HUDEP-2 (cell line): ENCODE measurements around the gene TBXA2R.
A peak's percentile ranks its signal among the peaks of the same experiment; 100 is the strongest.
"Not testable (repeated sequence)": the region's sequence is repeated elsewhere in the genome, so short reads cannot be mapped to it uniquely, and the experiment has no call there.

Experiments used
- DNase-seq, 76 experiments: peaks; one replicate each; lab custom pipeline; 2025; ENCODE audit not compliant: unreplicated experiment in 76 of 76; lab: John Stamatoyannopoulos, UW

The TBXA2R gene

DNA sequence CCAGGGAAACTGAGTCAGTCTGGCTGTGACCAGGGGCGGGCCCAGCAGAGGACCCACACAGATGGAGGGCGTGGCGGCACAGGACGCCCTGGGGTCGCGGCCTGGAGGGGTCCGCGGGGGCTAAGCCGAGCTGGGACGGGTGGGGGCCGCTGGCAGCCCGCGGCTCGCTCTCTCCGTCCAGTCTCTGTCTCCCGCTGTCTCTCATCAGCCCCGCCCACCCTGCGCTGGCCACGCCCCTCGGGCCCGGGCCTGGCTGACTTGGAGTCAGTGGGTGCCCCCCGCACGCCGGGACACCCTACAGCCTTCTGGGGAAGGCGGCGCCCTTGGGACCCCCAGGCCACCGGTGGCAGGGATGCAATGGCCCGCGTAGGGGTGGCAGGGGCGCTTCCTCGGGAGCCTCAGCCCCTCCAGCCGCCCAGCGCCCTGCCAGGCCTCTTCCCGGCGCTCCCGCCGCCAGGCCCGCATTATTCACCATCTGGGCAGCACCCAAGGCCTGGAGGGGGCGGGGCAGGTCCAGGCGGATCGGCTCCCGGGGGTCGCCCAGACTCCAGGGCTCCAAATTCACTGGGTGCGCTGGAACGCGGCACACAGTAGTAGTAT lies at the start of gene TBXA2R:
TSS of gene TBXA2R (minus strand) at position 186 of the 600 bp plus-strand sequence. CDS start 6,241 bp downstream, outside the sequence.
- peak in 33 of 76 experiments; percentile 9 to 63 (median 33) for DNase-seq

DNA sequence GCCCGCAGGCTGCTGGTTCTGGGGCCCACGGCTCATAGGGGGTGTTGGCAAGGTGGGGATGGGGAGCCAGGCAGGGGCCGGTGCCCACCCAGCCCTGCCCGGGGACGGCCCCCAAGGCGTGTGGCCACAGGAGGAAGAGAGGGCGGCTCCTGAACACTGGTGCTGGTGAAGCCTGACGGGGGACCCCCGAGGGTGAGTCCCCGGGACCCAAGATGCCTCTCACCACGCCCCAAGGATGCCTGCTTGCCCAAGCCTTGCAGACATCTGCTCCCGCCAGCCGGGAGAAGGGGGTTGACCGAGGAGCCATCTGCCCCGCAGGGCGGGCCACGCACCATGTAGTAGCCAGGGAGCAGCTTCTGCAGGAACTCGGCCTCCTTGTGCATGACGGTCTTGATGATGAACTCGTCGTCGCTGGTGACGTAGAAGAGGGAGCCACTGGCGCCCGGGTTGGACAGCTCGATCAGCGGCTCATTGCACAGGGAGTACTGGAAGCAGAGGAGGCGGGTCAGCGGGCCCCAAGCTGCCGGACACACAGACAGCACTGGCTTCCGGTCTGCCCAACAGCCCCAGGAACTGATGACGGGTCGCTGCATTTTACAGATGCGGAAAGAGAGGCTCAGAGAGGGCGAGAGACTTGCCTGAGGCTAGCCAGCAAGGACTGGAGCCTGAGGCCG lies 49.5 kb upstream of the TBXA2R start:
- no peak for DNase-seq

DNA sequence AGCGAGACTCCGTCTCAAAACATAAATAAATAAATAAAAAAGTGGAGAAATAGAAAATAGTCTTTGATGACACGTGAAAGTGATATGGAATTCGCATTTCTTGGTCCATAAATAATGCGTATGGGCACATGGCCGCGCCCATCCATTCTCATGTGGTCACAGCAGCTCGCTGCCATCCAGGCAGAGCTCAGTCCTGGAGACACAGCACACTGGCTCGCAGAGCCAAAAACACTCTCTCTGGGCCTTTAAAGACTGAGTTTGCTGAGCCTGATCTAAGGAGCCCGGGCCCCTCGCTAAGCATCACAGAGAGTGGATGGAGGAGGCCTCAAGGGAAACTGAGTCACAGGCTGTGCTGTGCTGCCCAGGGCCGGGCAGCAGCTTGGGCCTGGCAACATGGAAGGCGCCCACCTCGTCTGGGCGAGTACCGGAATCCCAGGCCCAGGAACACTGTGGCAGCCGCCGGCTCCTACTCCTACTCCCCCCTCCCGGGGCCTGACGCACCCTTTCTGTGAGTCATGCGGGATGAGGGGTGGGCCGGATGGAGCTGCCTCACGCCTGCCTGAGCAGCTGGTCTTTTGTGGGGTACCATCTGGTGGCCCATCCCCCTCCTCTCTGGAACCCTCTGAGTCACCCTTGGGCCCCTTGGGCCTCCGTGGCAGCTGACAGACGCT lies 48.9 kb upstream of the TBXA2R start:
- DNase-seq: no peak

DNA sequence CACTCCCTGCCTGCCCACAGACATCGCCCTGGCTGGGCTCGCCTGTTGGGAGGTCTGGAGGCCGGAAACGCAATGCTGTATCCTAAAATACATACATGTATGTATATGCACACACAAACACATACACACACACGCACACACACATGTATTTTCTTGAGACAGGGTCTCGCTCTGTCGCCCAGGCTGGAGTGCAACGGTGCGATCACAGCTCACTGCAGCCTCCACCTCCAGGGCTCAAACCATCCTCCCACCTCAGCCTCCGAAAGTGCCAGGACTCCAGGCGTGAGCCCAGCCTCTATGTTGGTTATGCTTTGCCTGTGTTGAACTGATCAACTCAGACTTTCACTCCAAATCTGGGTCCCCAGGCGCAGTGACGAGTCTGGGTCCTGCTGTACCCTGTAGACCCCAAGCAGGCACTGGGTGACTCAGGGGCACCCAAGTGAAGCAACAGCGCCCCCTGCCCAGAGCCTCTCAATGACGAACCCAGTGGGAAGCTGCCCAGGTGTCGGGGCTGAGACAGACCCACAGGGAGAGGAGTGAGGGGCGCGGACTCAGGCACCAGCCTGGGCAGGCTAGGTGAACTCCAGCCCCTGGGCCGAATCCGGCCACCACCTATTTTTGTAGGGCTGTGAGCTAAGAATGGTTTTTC lies 47.3 kb upstream of the TBXA2R start:
- DNase-seq: no peak

DNA sequence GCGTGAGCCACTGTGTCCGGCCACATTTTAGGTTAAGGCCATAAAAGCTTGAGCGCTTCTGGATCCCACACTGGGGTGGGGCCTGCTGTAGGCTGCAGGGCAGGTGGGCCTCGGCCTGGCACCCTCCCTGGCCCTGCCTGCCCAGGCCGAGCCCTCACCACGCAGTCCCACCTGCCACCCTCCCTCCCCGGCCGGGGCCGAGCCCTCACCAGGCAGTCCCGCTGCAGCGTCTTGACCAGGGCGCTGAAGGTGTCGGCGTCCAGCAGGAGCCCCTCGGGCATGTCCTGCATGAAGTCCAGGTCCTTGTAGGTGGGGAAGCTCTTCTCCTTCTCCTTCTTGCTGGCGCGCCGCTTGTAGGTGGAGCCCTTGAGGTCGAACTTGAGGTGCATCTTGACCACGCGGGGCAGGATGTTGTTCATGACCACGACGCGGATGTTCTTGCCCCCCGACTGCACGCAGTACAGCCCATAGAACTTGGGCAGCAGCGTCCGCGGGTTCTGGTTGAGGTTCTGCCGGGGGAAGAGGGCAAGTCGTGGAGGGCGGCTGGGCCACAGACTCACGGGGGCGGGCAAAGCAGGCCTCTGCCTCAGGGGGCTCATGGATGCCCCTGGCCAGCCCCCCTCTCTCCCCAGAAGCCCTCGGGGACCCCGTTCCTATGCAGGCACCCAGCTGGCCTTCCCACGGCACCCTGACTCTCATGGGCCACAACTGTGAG lies 46.6 kb upstream of the TBXA2R start:
- no peak for DNase-seq

DNA sequence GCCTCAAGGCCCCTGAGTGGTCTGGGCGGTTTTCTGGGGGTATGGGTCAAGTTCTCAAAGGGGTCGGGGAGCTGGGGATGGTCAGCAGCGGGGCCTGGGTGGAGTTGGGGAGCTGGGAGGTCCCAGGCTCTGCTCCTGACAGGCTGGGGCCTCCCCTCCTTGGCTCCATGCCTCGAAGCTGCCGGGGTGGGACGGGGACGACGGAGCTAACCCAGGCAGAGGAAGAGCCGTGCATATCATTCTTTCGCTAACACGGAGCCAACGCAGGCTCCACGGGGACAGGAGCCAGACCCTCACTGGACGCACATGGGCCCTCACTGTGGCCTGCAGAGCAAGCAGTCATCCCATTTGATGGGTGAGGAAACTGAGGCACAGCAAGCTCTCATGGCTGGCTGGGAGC lies 45.7 kb upstream of the TBXA2R start:
- DNase-seq: no peak

DNA sequence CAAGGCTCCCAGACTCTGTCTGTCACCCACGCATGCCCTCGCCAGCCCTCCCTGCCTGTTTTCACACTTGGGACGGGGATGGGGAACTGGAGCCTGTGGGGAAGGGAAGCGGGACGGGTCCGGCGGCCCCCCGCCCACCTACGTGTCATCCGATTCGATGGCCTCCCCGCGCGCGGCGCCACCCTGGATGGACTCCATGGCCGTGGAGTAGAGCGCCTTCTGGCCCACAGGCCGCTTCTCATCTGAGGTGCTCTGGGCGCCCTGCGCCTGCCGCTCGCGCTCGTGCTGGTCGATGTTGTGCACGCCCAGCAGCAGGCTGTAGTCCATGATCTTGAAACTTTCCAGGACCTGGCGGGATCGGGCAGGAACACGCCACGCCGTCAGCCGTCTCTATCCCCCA lies 45.0 kb upstream of the TBXA2R start:
- no peak for DNase-seq

DNA sequence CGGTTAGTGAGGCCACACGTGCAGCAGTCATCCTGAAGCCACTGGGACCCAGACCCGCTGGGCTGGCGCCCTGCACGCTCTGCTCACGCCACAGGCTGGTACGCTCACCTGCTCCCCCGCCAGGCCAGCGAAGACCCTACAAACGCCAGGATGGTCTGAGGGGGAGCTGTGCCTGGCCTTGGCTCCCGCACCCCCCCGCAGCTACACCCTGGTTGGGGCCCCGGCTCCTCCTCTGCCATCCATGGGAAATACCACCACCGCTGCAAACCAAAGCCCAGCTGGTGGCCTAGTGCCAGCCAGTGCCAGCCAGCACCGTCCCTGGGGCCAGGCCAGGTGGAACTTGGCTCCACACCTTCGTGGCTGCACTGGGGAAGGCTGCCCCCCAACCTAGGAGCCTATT lies 43.2 kb upstream of the TBXA2R start:
- DNase-seq: no peak

DNA sequence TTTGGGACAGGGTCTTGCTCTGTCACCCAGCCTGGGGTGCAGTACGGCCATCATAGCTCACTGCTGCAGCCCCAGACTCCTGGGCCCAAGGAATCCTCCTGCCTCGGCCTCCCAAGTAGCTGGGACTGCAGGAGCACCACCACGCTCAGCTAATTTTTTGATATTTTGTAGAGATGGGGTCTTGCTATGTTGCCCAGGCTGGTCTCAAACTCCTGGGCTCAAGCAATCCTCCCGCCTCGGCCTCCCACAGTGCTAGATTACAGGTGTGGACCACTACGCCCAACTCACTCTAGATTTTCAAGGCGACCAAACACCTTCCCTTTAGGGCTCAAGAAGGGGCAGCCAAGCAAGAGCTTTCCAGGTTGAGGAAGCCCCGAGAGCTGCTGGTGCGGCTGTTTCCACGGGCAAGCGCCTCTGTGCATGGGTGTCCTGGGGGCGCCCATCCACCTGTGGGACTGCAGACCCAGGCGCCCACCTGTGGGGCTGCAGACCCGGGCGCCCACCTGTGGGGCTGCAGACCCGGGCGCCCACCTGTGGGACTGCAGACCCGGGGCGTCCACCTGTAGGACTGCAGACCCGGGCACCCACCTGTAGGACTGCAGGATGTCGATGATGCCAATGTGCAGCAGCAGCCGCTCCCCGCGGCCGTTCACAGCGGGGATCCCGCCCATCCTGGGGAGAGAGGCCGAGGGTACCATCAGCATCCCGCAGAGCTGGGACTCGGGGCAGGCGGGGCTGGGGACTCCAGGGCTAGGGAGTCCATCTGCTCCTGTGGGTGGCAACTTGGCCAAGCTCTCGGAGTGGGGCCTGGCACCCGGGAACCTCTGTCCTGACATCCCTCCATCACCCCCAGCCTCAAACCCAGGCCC lies 41.6 kb upstream of the TBXA2R start:
- DNase-seq: no peak

DNA sequence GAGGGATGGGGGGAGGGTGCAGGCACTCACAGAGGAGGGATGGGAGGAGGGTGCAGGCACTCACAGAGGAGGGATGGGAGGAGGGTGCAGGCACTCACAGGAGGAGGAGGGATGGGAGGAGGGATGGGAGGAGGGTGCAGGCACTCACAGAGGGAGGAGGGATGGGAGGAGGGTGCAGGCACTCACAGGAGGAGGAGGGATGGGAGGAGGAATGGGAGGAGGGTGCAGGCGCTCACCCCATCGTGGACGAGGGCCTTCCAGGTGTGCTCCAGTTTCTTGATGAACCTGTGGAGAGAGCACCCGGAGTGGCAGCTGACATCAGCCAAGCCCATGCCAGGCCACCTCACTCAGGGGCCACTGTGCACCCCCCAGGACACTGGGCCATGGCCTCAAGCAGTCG lies 40.4 kb upstream of the TBXA2R start:
- not testable (repeated sequence) for DNase-seq

DNA sequence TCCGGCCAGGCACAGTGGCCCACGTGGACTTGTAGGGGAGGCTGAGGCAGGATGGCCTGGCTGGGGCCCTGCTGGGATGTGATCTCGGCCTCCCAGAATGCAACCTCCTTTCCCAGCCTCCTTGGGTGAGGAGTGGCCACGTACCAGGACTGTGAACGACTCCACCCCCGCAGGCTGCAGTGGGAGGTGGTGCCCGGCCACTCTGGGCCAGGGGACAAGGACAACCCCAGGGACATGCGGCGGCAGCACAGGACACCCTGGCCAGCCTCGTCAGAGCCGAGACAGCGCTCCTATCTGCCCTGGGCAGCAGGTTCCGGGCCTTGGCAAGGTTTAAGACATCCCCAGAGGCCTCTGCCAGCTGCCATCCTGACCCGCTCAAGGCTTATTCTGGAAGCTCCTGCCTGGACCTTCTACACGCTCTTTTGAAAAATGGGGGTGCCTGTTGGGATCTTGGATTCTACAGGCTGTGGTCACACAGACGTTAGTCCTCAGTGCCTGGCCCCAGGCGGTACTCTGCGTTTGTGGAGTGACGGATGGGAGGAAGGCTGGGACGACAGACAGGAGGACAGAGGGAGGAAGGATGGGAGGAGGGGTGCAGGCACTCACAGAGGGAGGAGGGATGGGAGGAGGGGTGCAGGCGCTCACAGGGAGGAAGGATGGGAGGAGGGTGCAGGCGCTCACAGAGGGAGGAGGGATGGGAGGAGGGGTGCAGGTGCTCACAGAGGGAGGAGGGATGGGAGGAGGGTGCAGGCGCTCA lies 39.8 kb upstream of the TBXA2R start:
- no peak for DNase-seq

DNA sequence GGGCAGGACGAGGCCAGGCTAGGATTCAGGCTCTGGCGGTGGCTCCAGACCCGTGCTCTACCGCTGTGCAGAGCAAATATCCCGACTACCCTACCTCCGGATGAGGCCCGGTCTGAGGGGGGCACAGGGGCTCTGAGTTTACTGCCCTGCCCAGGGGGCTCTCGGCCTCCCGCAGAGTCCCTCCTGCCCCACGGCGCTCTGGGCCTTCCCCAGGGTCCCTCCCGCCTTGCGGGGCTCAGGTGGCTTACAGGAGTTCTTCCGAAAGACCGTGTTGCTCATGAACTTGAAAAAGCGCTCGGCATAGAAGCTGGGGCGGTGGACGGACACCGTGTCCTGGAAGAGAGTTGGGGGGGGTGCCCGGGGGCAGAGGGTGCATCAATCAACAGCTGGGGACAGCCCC lies 39.1 kb upstream of the TBXA2R start:
- DNase-seq: no peak

DNA sequence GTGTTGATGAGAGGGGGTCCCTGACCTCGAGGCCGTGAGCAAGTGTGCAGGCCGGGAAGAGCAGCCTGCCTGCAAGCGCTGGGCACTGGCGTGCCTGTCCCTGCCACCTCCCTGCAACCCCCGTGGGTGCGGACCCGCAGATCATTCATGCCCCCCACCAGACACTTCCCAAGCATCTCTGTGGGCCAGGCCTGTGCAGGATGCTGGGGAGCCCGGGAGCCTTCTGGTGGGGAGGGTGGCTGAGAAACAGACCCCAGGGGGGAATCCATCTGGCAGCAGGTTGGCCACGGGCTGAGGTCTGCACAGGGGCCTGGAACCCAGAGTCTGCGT lies 38.4 kb upstream of the TBXA2R start:
- DNase-seq: no peak

DNA sequence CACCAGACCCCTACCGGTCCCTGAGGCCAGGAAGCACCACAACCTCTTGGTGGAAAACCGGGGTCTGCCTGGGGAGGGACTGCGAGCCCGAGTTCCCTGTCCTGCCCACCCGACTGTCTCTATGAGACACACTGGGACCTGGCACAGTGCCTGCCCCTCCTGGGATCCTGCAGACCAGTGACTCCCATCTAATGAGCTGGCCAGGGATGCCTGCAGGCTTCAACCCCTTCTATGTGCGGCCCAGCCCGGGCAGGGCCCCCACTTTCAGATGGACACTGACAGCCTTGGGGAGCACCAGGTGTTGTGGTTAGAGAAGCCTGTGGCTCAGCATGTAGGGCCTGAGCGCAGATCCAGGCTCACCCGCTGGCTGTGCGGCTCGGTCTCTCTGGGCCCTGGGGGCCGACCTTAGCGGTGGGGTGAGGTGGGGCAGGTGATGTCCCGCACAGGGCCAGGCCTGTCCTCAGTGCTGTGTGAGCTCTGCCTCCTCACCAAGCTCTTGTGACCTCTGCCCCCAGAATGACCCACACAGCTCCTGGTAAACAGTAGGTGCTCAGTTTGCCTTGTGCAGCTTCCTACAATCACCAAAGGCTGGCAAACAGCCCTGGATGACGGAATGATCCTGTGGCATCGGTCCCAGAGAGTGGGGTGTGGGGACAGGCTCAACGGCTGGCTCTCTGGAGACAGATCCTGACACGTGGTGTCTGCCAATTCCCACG lies 37.8 kb upstream of the TBXA2R start:
- DNase-seq: no peak

DNA sequence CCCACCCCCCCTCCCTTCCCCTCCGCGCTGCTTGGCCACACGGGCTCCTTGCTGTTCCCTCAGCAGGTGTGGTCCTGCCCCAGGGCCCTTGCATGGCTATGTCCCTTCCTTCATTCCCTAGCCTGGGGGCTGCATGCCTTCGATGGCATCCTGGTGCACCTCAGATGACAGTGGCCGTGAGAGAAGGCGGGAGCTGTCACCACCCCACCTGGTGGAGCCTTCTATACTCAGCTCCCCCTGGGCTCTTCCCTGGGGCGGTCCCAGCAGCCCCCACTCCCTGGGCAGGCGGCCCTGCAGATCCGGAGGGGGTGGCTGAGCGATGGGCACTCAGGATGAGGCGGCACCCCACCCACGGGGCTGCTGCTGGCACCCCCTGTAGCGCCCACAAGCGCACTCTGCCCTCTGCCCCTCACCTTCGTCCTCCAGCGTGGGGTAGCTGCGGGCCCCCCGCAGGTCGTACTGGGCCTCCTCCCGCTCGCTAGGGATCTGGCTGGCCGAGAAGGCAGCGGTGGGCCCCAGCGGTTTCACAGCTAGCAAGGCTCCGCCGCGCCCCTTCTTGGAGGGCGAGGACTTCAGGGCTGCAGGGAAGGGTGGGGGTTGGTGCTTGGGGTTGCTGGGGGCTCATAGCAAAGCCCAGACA lies 37.1 kb upstream of the TBXA2R start:
- DNase-seq: no peak

DNA sequence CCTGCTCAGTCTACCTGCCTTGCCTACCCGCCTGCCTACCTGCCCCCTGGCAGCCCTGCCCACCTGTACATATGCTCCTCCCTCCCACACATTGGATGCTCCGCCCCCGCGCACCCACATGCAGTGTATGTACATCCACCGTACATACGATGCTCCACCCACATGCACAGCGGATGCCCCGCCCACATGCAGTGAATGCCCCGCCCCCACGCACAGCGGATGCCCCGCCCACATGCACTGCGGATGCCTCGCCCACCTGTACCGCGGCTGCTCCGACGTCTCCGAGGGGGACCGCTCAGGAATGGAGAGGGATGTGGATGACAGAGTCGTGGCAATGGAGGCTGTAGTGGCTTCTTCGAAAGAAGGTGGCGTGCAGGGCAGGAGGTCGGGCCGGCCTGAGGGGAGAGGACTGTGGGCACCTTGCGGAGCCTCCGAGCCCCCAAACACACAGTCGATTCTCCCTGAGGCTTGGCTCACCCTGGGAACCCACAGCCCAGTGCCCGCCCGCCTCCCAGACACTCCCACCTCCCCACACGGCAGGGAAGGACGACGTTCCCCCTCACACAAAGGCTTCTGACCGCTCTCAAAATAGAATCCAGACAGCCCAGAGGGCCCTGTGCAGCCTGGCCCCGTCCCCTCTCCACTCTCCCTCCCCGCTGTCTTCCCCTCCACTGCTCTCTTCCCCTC lies 36.5 kb upstream of the TBXA2R start:
- DNase-seq: peak in 22 of 76 experiments; percentile 5 to 40 (median 16)

DNA sequence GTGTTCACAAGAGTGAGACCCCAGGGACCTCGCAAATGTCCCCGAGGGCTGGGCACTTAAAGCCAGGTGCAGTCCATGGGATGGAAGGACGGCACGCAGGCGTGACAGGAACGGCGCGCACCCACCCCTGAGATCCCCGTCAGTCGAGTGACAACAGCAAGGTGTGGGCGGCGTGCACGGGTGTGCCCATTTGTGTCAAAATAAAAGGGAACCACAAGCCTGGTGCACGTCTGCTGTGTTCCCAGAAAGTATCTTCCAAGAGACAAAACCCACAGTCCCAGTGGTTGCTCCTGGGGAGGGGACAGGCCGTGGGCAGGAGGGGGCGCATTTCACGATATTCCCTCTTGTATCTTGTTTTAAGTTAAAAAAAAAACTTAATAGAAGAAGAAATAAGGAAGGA lies 35.6 kb upstream of the TBXA2R start:
- DNase-seq: no peak
